HG03571 (cell line): ENCODE results near the gene GNG7.
"Not testable (repeated sequence)": the region's sequence is repeated elsewhere in the genome, so short reads cannot be mapped to it uniquely, and the experiment has no call there.

Experiments
- ATAC-seq: cut with Tn5 transposase; IDR thresholded peaks from one replicate; pipeline ENCODE4 v1.9.1; 2021; ENCODE audit not compliant: unreplicated experiment

GNG7 gene

GRCh38 chr19:2519482-2519881, 183.0 kb downstream of the GNG7 start:
- ATAC-seq: no peak

GRCh38 chr19:2518856-2519255, 183.6 kb downstream of the GNG7 start:
- ATAC-seq: not testable (repeated sequence)

- ATAC-seq: no peak
Measured at GRCh38 chr19:2517881-2518601, 184.5 kb downstream of the GNG7 start.

GRCh38 chr19:2516727-2517126, 185.8 kb downstream of the GNG7 start:
- no peak for ATAC-seq

- ATAC-seq: no peak
Measured at GRCh38 chr19:2514981-2515518, 187.4 kb downstream of the GNG7 start.

- ATAC-seq: no peak
Measured at GRCh38 chr19:2512523-2513431, 189.7 kb downstream of the GNG7 start.

- ATAC-seq: no peak
Measured at GRCh38 chr19:2511991-2512390, 190.5 kb downstream of the GNG7 start.

GRCh38 chr19:2511570-2511969, 190.9 kb downstream of the GNG7 start:
- ATAC-seq: no peak

GRCh38 chr19:2509096-2509495, 193.4 kb downstream of the GNG7 start:
- no peak for ATAC-seq

- ATAC-seq: no peak
Measured at GRCh38 chr19:2507109-2507508, 195.4 kb downstream of the GNG7 start.

GRCh38 chr19:2506656-2507055, 195.8 kb downstream of the GNG7 start:
- ATAC-seq: not testable (repeated sequence)

- no peak for ATAC-seq
Measured at GRCh38 chr19:2503521-2504109, 198.9 kb downstream of the GNG7 start.

- ATAC-seq: no peak
Measured at GRCh38 chr19:2500841-2501261, 201.6 kb downstream of the GNG7 start.

- no peak for ATAC-seq
Measured at GRCh38 chr19:2500156-2500555, 202.3 kb downstream of the GNG7 start.

GRCh38 chr19:2497186-2497585, 205.3 kb downstream of the GNG7 start:
- ATAC-seq: no peak

- ATAC-seq: no peak
Measured at GRCh38 chr19:2495651-2496316, 206.7 kb downstream of the GNG7 start.

- no peak for ATAC-seq
Measured at GRCh38 chr19:2495130-2495641, 207.3 kb downstream of the GNG7 start.

GRCh38 chr19:2494447-2495129, 207.9 kb downstream of the GNG7 start:
- ATAC-seq: peak; percentile 55

GRCh38 chr19:2494084-2494446, 208.4 kb downstream of the GNG7 start:
- no peak for ATAC-seq

- not testable (repeated sequence) for ATAC-seq
Measured at GRCh38 chr19:2493448-2493847, 209.0 kb downstream of the GNG7 start.
